ENCODE results near the gene SERPINA12. TPM values are rescaled to one million over a fixed set of nuclear protein-coding genes. Genes with fewer than 3 reads are reported as not detected.

Gene SERPINA12
- total RNA-seq, 3 donors from 2014 or later = not detected

DNA sequence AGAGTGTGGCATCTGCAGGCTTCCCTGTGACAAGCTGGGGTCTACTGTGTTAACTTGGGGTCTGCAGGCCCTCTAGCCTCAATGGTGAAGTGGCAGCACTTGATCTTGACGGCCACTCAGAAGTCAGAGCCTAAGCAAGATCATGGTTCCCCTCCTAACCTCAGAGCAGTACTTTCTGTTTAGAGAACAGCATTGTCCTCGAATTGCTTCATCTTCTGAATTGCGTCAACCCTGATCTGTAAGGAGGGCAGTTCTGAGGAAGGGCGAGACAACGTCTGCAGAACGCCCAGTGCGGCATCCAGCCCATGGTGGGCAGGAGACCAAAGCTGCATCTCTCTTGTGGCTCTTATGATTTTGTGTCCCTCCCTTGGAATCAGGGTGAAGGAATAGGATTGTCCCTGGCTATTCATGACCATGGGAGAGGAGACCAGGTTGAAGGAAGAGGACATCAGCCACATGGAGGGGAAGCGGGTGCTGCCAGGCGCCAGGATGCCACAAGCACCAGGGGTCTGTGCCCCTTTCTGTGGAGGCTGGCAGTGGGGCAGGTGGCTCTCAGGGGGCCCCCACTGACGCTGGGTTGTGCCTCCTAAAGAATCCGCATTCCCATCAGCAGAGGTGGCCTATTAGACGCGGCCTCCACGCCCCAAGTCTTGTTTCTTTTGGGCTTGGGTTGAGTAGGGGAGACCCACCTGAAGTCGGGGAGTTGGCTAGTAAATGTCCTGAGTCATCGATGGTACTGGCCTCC is 35.4 kb downstream of the SERPINA12 start:
- intact Hi-C loops (cut with DNase I, micrococcal nuclease) = no loop called here
- ATAC-seq (no peak), DNase-seq (no peak)
- H3K4me1 ChIP-seq (ENCODE audit: low read depth) = no peaks in the 10 kb centered on the region
- H3K4me3 ChIP-seq = no peak overlapping the region
- TF ChIP-seq, protein P1, sequence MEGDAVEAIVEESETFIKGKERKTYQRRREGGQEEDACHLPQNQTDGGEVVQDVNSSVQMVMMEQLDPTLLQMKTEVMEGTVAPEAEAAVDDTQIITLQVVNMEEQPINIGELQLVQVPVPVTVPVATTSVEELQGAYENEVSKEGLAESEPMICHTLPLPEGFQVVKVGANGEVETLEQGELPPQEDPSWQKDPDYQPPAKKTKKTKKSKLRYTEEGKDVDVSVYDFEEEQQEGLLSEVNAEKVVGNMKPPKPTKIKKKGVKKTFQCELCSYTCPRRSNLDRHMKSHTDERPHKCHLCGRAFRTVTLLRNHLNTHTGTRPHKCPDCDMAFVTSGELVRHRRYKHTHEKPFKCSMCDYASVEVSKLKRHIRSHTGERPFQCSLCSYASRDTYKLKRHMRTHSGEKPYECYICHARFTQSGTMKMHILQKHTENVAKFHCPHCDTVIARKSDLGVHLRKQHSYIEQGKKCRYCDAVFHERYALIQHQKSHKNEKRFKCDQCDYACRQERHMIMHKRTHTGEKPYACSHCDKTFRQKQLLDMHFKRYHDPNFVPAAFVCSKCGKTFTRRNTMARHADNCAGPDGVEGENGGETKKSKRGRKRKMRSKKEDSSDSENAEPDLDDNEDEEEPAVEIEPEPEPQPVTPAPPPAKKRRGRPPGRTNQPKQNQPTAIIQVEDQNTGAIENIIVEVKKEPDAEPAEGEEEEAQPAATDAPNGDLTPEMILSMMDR (IDR thresholded peaks at IDR 0.05) = no peak
- peaks cover 7% of the 10 kb centered on the region for H3K9me3 ChIP-seq
- H3K36me3 ChIP-seq (ENCODE audit: low read depth) = no peaks in the 10 kb centered on the region

DNA sequence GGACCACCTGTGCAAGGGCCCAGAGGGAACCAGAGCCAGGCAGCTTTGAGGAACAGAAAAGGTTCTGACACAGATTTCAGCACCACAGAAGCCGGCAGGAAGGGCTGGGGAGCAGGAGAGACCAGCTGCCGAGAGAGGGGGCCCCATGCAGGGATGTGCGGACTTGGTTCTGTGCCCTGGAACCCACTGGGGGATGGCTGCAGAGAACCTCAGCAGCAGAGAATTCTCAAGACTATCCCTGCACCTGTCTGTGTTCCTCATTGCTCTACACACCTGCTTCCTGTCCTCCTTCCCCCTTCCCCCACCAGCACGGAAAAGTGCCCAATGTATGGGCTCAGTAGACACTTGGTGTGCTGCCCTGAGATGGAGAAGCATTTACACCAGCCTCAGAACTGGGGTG is 36.4 kb downstream of the SERPINA12 start:
- Histone ChIP-seq H3K4me3 (no peak overlapping the region), H3K9me3 (no peaks in the 10 kb centered on the region), H3K36me3 (ENCODE audit: low read depth) (no peaks in the 10 kb centered on the region), H3K4me1 (ENCODE audit: low read depth) (no peaks in the 10 kb centered on the region)
- TF ChIP-seq, protein P1 (IDR thresholded peaks at IDR 0.05) = no peak
- no peak for ATAC-seq
- DNase-seq = no peak
- intact Hi-C loops (cut with DNase I, micrococcal nuclease) = no loop called here

DNA sequence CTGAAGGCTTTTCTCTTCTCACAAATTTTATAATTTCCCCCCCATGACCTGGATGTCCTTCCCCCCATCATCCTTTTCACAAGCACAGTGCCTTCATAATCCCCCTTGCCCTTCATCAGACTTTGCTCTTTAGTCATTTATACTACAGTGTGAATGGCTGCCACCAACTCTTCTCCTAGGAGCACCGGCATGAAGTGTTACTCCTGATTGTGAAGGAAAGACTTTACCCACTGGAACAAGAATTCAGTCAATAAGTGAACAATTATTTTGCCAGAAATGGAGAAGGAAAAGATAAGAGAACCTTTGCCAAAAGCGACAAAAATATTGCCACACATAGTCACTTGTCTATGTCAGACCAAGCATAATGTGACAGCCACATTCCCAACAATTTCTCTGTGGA is 38.2 kb downstream of the SERPINA12 start:
- Histone ChIP-seq H3K4me3 (no peak overlapping the region), H3K36me3 (ENCODE audit: low read depth) (no peaks in the 10 kb centered on the region), H3K9me3 (no peaks in the 10 kb centered on the region), H3K4me1 (ENCODE audit: low read depth) (no peaks in the 10 kb centered on the region)
- TF ChIP-seq, protein P1 (IDR thresholded peaks at IDR 0.05) = no peak
- no peak for DNase-seq
- intact Hi-C loops (cut with DNase I, micrococcal nuclease) = no loop called here
- ATAC-seq = no peak

DNA sequence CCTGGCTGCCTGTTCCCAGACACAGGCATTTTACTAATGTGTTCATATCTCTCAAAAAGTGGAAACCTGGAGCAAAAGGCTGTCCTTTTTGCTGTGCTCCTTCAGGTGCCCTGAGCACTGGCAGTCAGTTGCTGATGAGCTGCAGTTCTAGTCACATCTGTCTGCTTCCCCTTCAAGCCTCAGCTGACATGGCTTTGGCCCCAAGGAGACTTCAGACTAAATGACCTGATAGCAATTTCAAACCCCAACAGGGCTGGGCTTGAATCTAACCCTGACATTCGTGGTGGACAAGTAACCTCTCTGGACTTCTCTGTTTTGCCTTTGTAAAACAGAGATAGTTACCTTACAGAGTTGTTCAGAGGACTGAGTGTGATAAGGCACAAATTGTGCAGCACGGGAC is 39.0 kb downstream of the SERPINA12 start:
- TF ChIP-seq, protein P1 (IDR thresholded peaks at IDR 0.05) = no peak
- intact Hi-C loops (cut with DNase I, micrococcal nuclease) = no loop called here
- Histone ChIP-seq H3K4me3 (no peak overlapping the region), H3K4me1 (ENCODE audit: low read depth) (no peaks in the 10 kb centered on the region), H3K36me3 (ENCODE audit: low read depth) (no peaks in the 10 kb centered on the region), H3K9me3 (peaks cover 2% of the 10 kb centered on the region)
- ATAC-seq (no peak), DNase-seq (no peak)

DNA sequence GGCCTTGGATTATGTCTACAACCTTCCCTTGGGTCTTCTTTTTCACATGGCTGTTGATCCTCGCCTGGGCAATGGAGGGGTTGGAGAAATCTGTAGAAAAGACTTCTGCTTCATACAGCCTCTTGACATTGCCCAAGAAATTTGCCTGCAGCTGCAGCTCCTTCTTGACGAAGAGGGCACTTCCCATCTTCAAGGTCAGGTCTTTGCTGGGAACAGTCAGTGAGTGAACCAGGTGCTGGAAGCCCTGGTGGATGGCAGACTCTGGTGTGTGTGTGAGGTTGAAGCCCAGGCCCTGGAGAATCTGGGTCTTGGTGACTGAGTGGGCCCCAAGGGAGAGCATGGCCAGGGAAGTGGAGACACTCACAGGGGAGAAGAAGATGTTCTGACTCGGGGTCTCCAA is 40.0 kb downstream of the SERPINA12 start:
- no peak for DNase-seq
- ATAC-seq = no peak
- H3K36me3 ChIP-seq (ENCODE audit: low read depth) = no peaks in the 10 kb centered on the region
- TF ChIP-seq, protein P1 (IDR thresholded peaks at IDR 0.05) = no peak
- intact Hi-C loops (cut with DNase I, micrococcal nuclease) = no loop called here
- no peak overlapping the region for H3K4me3 ChIP-seq
- no peaks in the 10 kb centered on the region for H3K4me1 ChIP-seq (ENCODE audit: low read depth)
- H3K9me3 ChIP-seq = peaks cover 13% of the 10 kb centered on the region

Data from mucosa of descending colon (tissue), 3 donors.